A549 (cell line): ENCODE data around the gene TMEM9.

Source experiments
- CTCF ChIP-seq: fragments of >200 bp; sonication (Bioruptor Twin); formaldehyde crosslinking; IDR thresholded peaks from 3 replicates; pipeline ENCODE4 v1.5.1; 2016
- EHMT2 ChIP-seq: fragments of 200-600 bp; sonication (generic); IDR thresholded peaks from 2 replicates; pipeline ENCODE4 v1.6.1; 2016; ENCODE audit warnings: antibody characterized with exemption, low read depth, mild to moderate bottlenecking, moderate library complexity
- EP300 ChIP-seq, 2 experiments: fragments of >200 bp; sonication (Bioruptor Twin); formaldehyde crosslinking; IDR thresholded peaks; 2 replicates in 1 of 2; 3 replicates in 1 of 2; pipeline ENCODE4 v1.6.1; 2016 to 2017
- FOXS1 ChIP-seq: fragments of 250-450 bp; sonication (Bioruptor Pico); IDR thresholded peaks from 2 replicates; pipeline ENCODE4 v1.5.0; 2020; ENCODE audit warnings: mild to moderate bottlenecking, moderate library complexity
- POLR2A ChIP-seq: IDR thresholded peaks from 2 replicates; pipeline ENCODE4 v1.6.1; 2012; ENCODE audit warnings: mild to moderate bottlenecking, low read length
- RAD21 ChIP-seq, 2 experiments: fragments of >200 bp in 1 of 2; sonication (Bioruptor Twin) in 1 of 2; formaldehyde crosslinking in 1 of 2; IDR thresholded peaks in 1 of 2; conservative IDR thresholded peaks in 1 of 2; 2 replicates in 1 of 2; 3 replicates in 1 of 2; pipeline ENCODE4 v1.6.1; 2012 to 2018; ENCODE audit warnings: inconsistent platforms in 1 of 2
- SMC3 ChIP-seq: fragments of >200 bp; sonication (Bioruptor Twin); formaldehyde crosslinking; IDR thresholded peaks from 3 replicates; pipeline ENCODE4 v1.6.1; 2018; ENCODE audit warnings: inconsistent platforms

- no peak for TF ChIP-seq CTCF
- TF ChIP-seq POLR2A, result no peak
- TF ChIP-seq FOXS1 (CRISPR knock-in tag), result no peak
- no peak for TF ChIP-seq EP300 (IDR thresholded peaks at IDR 0.05)
- TF ChIP-seq SMC3, result no peak
- TF ChIP-seq RAD21 (conservative IDR thresholded peaks at IDR 0.05 in 1 of 2, IDR thresholded peaks at IDR 0.05 in 1 of 2), result no peak
- TF ChIP-seq EHMT2, result no peak
Measured at GRCh38 chr1:201176940-201177339, 22.7 kb upstream of the TMEM9 start.
